HFF-Myc (cell line): ENCODE results near the gene SMYD3.

ENCODE experiments used
- DNase-seq: peaks from one replicate; pipeline ENCODE4 v3.0.0-alpha.2; 2011; ENCODE audit warnings: low read depth; ENCODE audit errors: extremely low read depth
- H3K4me3 ChIP-seq: replicated peaks from 2 replicates; pipeline ENCODE4 v1.5.1; 2011; ENCODE audit warnings: low read depth, mild to moderate bottlenecking, control low read depth, low read length
- TF ChIP-seq, protein P1 (sequence below): IDR thresholded peaks from 2 replicates; pipeline ENCODE4 v1.5.1; 2012; ENCODE audit warnings: mild to moderate bottlenecking, low read depth, low read length, control low read depth; ENCODE audit errors: missing control alignments

SMYD3 gene

DNA sequence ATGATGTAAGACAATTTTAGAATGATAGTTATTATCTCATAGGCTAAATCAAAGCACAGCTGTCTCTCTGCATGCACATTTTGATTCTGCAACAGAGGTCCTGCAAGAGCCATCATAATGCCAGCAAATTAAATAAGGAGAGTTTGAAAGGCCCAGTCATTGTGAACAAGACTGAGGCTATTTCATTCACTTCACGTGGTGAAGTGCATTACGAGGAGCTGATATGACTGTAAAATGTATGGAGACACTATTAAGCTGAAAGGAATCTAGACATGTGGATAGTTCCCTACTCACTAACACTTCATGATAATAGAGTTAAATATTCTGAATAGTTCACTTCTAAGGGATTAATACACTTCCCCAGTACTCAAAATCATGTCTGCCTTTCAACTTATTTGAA is 299.0 kb downstream of the SMYD3 start:
- TF ChIP-seq, protein P1, sequence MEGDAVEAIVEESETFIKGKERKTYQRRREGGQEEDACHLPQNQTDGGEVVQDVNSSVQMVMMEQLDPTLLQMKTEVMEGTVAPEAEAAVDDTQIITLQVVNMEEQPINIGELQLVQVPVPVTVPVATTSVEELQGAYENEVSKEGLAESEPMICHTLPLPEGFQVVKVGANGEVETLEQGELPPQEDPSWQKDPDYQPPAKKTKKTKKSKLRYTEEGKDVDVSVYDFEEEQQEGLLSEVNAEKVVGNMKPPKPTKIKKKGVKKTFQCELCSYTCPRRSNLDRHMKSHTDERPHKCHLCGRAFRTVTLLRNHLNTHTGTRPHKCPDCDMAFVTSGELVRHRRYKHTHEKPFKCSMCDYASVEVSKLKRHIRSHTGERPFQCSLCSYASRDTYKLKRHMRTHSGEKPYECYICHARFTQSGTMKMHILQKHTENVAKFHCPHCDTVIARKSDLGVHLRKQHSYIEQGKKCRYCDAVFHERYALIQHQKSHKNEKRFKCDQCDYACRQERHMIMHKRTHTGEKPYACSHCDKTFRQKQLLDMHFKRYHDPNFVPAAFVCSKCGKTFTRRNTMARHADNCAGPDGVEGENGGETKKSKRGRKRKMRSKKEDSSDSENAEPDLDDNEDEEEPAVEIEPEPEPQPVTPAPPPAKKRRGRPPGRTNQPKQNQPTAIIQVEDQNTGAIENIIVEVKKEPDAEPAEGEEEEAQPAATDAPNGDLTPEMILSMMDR, result no peak
- H3K4me3 ChIP-seq, result no peak overlapping the region

DNA sequence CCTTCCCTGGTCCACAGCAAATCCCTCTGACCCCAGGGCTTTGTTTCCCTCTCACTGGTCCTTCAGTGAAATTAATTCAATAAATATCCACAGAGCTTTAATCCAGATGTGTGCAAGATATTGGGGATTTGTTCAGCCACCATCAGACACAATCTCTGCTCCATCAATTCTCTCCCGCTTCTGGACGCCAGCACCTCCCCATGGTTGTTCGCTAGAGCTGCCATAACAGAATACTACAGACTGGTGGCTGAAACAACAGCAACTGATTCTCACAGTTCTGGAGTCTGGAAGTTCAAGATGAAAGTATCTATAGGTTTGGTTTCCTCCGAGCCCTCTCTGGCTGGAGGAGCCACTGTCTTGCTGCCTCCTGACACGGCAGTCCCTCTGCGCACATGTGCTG is 303.9 kb downstream of the SMYD3 start:
- DNase-seq, result no peak
- TF ChIP-seq, protein P1, result peak; percentile 8

More for the DNA sequence above, 299.0 kb downstream of the SMYD3 start:
- no peak for DNase-seq

DNA sequence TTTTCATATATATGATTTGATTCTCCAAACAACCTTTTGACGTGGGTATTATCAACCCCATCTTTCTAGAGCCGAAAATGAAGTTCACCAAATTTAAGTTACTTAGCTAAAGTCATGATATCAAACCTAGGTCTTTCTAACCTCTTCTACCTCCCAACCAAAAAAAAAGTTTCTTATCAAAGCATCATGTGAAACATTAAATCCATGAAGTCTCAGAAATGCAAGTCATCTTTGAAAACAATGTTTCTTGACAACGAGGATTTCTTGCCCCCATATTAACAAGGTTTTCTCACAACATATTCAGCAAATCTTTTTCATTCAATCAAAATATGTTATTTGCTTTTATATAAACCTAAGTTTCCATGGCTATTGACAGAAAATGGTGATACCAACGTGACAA is 306.3 kb downstream of the SMYD3 start:
- no peak overlapping the region for H3K4me3 ChIP-seq
- TF ChIP-seq, protein P1, result no peak

More for the DNA sequence above, 303.9 kb downstream of the SMYD3 start:
- no peak overlapping the region for H3K4me3 ChIP-seq

DNA sequence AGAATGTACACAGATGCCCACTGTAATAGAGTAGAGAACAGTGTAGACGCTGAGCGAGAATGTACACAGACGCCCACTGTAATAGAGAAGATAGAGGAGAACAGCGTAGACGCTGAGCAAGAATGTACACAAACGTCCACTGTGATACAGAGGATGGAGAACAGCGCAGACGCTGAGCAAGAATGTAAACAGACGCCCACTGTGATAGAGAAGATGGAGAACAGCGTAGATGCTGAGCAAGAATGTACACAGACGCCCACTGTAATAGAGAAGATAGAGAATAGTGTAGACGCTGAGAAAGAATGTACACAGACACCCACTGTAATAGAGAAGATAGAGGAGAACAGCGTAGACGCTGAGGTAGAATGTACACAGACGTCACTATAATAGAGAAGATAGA is 306.9 kb downstream of the SMYD3 start:
- TF ChIP-seq, protein P1, result no peak
- H3K4me3 ChIP-seq, result no peak overlapping the region
- DNase-seq, result no peak

More for the DNA sequence above, 306.3 kb downstream of the SMYD3 start:
- DNase-seq, result no peak

DNA sequence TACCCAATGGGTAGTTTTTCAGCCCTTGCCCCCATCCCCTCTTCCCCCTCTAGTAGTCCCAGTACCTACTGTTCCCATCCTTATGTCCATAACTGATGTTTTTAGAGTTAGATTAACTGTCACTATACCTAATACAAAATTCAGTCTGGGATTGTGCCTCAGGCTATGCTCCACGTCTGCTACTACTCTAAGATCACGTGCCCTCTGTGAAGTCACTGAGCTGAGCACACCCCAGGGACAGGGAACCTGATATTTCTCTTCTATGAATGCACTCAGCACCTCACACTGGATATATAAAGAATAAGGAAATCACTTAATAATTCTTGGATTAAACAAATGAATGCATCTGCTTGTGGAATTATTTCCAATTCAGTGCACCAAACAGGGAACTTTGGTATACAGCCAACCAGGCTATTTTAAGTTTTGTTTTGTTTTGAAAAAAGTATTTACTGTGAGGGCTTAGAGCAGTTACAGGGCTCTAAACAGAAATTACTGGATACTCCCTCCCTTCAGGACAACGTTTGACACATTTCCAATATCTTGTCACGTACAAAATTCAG is 307.9 kb downstream of the SMYD3 start:
- TF ChIP-seq, protein P1, result no peak
- DNase-seq, result no peak
- H3K4me3 ChIP-seq, result no peak overlapping the region

DNA sequence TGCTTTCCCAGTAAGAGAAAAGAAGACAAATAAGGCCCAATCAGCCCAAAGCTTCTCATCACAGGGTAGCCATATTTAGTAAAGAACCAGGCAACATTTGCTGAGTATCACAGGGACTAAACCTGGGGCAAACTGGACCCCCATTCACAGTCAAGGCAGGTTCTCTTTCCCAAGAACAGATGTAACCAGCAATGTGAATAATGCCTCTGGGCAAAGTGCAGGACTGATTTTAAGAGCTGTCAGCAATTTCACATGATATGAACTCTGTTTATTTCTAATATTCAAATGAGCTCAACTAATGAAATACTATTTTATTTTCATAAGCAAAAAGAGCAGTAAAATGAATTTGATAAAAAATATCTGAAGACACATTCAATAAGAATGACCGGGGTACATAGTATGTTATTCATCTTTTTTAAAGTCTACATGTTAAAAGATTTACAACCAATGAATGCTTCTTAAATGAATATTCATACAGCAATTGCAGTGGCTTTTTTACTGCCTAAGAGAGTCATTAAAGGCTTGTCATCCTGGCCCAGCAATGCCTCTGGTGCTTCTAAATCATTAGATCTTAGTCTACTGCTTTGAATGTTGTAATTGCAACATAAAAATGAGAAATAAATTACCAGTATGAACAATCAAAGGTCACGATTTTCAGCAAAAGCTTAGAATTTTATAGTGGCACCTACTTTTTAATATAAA is 308.8 kb downstream of the SMYD3 start:
- TF ChIP-seq, protein P1, result no peak
- DNase-seq, result no peak
- H3K4me3 ChIP-seq, result no peak overlapping the region
